C4-2B (cell line): ENCODE results near the gene DSCAML1.

Source experiments
- ZFX ChIP-seq: fragments of 450-650 bp; IDR thresholded peaks from 2 replicates; pipeline ENCODE4 v1.6.1; 2017
- TF ChIP-seq, protein P1 (sequence below): fragments of 450-650 bp; conservative IDR thresholded peaks from 2 replicates; pipeline ENCODE4 v1.5.1; 2017; ENCODE audit warnings: mild to moderate bottlenecking

DNA sequence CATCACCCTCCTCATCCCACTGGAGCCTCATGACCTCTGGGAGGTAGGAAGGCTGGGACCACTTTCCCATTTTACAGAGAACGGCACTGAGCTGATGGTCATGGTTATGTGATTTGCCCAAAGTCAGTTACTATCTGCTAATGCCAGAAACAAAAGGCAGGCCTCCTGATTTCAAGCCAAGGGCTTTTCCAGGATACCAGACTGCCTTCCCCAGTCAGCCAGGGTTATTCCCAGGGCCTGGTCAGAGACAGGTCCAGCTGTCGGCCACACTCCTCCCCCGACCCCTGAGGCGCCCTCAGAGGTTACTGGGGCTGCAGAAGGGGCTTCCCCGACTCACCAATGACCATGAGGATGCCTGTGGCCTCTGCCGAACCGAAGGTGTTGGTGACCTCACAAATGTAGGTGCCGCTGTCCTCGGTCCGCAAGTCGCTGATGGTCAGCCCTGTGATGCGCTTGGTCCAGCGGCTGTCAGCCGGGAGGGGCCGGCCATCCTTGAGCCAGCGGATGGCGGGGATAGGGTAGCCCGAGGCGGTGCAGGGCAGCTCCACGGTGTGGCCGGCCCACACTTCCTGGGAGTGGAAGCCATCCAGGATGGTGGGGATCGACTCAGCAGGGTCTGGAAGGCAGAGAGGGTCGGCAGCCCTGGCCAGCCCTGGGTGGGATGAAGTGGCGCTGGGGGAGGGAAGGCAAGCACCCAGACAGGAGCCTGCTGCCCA lies 272.4 kb downstream of the DSCAML1 start:
- TF ChIP-seq, protein P1, sequence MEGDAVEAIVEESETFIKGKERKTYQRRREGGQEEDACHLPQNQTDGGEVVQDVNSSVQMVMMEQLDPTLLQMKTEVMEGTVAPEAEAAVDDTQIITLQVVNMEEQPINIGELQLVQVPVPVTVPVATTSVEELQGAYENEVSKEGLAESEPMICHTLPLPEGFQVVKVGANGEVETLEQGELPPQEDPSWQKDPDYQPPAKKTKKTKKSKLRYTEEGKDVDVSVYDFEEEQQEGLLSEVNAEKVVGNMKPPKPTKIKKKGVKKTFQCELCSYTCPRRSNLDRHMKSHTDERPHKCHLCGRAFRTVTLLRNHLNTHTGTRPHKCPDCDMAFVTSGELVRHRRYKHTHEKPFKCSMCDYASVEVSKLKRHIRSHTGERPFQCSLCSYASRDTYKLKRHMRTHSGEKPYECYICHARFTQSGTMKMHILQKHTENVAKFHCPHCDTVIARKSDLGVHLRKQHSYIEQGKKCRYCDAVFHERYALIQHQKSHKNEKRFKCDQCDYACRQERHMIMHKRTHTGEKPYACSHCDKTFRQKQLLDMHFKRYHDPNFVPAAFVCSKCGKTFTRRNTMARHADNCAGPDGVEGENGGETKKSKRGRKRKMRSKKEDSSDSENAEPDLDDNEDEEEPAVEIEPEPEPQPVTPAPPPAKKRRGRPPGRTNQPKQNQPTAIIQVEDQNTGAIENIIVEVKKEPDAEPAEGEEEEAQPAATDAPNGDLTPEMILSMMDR, result no peak
- no peak for TF ChIP-seq ZFX
